ENCODE measurements around the gene CLDN20. TPM values are rescaled to one million over a fixed set of nuclear protein-coding genes. Genes with fewer than 3 reads are reported as not detected.
A peak's percentile ranks its signal among the peaks of the same experiment; 100 is the strongest.

Gene CLDN20
- total RNA-seq, 1 experiment from 2014 or later = not detected

DNA sequence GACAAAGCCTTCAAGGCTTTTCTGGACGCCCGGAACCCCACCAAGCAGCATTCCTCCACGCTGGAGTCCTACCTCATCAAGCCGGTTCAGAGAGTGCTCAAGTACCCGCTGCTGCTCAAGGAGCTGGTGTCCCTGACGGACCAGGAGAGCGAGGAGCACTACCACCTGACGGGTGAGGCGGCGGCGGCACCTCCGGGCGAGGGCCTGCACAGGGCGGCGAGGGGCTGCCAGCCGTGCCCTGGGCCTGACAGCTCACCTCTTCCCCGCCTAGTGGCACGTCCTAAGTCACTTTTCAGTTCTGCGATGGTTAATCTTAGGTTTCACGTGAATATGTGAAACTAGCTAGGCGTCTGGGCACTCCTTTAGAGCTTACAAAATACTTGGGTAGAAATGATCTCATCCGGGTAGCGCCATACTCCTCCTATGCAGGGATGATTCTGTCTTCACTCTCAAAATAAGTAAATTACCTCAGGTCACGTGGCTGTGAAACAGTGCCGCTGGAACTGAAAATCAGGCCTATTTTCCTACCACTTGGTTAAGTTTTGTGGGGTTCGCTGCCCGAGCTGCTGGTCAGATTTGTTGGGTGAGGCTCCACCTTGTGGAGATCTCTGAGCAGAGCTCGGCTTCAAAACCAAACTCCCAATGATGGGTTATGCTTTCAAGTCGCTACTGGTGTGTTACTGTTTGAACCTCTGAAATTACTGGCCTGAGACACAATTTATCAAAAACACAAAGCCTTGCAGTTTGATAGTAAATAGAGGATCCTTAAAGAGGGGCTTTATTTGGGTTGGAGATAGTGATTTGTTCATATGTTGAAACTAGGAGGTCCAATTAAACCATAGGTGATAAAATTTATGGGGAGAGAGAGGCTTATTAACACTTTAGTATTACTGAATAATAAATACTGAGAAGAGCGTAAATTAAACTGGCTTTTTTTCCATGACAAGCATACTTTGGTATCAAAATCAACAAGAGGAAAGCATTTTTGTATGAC lies 15.5 kb upstream of the CLDN20 start:
- Histone ChIP-seq H3K4me3 (ENCODE audit: low read depth in 2 of 2, low read length in 2 of 2) (no peak overlapping the region), H3K36me3 (ENCODE audit: control insufficient read depth, insufficient read depth, low read length) (peaks cover 6% of the 10 kb centered on the region), H3K9me3 (ENCODE audit: control insufficient read depth, insufficient read depth, low read depth, low read length) (no peaks in the 10 kb centered on the region), H3K4me1 (ENCODE audit: control insufficient read depth, insufficient read depth, low read length) (peaks cover 3% of the 10 kb centered on the region; the same call in 1 of the 2 replicates), H3K27ac (ENCODE audit: low read length) (peak overlapping the region; percentile 80), H3K27me3 (ENCODE audit: control insufficient read depth, insufficient read depth, low read length) (no peaks in the 10 kb centered on the region)
- BruUV-seq (replicated peaks) = no TSS peak
- DNase-seq (ENCODE audit: low read depth, low spot score) (peak; percentile 27), ATAC-seq (peak; percentile 76)
- ChIA-PET CTCF (interaction anchor here (1.0 to 1.5 kb wide), 6 partner anchors 12 to 573 kb away, joined by 3 to 37 read pairs (median 3); no protein-coding TSS in a partner anchor), POLR2A (no interaction called here)
- intact Hi-C loops (cut with micrococcal nuclease; ENCODE audit: unreplicated experiment) = loop anchor here (1.0 to 5.0 kb wide), 2 partner anchors 71 to 321 kb away; no protein-coding TSS in a partner anchor
- in situ Hi-C loops (cut with HindIII; ENCODE audit: low pct_unique_long_range_greater_than_20kb, low sequenced_read_pairs) = no loop called here
- TF ChIP-seq, protein P1, sequence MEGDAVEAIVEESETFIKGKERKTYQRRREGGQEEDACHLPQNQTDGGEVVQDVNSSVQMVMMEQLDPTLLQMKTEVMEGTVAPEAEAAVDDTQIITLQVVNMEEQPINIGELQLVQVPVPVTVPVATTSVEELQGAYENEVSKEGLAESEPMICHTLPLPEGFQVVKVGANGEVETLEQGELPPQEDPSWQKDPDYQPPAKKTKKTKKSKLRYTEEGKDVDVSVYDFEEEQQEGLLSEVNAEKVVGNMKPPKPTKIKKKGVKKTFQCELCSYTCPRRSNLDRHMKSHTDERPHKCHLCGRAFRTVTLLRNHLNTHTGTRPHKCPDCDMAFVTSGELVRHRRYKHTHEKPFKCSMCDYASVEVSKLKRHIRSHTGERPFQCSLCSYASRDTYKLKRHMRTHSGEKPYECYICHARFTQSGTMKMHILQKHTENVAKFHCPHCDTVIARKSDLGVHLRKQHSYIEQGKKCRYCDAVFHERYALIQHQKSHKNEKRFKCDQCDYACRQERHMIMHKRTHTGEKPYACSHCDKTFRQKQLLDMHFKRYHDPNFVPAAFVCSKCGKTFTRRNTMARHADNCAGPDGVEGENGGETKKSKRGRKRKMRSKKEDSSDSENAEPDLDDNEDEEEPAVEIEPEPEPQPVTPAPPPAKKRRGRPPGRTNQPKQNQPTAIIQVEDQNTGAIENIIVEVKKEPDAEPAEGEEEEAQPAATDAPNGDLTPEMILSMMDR (IDR thresholded peaks at IDR 0.05) = peak; percentile 85
- TF ChIP-seq POLR2AphosphoS5 (IDR thresholded peaks at IDR 0.05; ENCODE audit: low read depth, low read length) (no peak), TCF7L2 (IDR thresholded peaks at IDR 0.05; ENCODE audit: low read depth, low read length) (no peak), SIN3A (IDR thresholded peaks at IDR 0.05; ENCODE audit: borderline replicate concordance, insufficient read depth, low read depth, low read length) (no peak)
- TF ChIP-seq, protein P2, sequence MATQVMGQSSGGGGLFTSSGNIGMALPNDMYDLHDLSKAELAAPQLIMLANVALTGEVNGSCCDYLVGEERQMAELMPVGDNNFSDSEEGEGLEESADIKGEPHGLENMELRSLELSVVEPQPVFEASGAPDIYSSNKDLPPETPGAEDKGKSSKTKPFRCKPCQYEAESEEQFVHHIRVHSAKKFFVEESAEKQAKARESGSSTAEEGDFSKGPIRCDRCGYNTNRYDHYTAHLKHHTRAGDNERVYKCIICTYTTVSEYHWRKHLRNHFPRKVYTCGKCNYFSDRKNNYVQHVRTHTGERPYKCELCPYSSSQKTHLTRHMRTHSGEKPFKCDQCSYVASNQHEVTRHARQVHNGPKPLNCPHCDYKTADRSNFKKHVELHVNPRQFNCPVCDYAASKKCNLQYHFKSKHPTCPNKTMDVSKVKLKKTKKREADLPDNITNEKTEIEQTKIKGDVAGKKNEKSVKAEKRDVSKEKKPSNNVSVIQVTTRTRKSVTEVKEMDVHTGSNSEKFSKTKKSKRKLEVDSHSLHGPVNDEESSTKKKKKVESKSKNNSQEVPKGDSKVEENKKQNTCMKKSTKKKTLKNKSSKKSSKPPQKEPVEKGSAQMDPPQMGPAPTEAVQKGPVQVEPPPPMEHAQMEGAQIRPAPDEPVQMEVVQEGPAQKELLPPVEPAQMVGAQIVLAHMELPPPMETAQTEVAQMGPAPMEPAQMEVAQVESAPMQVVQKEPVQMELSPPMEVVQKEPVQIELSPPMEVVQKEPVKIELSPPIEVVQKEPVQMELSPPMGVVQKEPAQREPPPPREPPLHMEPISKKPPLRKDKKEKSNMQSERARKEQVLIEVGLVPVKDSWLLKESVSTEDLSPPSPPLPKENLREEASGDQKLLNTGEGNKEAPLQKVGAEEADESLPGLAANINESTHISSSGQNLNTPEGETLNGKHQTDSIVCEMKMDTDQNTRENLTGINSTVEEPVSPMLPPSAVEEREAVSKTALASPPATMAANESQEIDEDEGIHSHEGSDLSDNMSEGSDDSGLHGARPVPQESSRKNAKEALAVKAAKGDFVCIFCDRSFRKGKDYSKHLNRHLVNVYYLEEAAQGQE (IDR thresholded peaks at IDR 0.05; ENCODE audit: insufficient read depth in 1 of 2, low read depth in 2 of 2, low read length in 1 of 2) = no peak

DNA sequence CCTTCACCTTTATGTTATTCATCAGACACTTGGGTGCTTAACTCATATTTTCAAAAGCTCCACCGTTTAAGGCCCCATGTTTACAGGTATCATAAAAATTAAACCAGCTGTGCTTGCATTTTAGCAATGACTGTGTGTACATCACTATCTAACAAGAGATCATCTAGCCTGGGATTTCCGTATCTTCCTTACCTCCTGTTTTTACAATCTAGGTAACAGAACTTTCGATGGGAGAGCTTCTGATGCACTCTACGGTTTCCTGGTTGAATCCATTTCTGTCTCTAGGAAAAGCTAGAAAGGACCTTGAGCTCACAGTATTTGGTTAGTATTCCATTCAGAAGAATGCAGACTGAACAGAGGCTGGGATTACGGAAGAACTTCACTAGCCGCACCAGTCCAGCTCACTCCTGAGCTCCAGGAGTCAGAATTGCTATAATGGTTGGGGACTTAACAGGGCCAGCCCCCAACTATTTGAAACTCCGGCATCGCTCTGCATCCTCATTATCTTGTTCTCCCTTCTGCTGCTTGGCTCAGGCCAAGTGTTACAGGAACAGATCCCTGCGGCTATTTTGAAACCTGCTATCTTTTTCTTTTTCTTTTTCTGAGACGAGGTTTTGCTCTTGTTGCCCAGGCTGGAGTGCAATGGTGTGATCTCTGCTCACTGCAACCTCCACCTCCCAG lies 13.0 kb upstream of the CLDN20 start:
- in situ Hi-C loops (cut with HindIII; ENCODE audit: low pct_unique_long_range_greater_than_20kb, low sequenced_read_pairs) = no loop called here
- peaks cover 13% of the 10 kb centered on the region for H3K36me3 ChIP-seq (ENCODE audit: control insufficient read depth, insufficient read depth, low read length)
- DNase-seq (ENCODE audit: low read depth, low spot score) (no peak), ATAC-seq (no peak)
- peaks cover 3% of the 10 kb centered on the region; the same call in 1 of the 2 replicates for H3K4me1 ChIP-seq (ENCODE audit: control insufficient read depth, insufficient read depth, low read length)
- intact Hi-C loops (cut with micrococcal nuclease; ENCODE audit: unreplicated experiment) = no loop called here
- no peak overlapping the region for H3K4me3 ChIP-seq (ENCODE audit: low read depth in 2 of 2, low read length in 2 of 2)
- no peak for TF ChIP-seq SIN3A (IDR thresholded peaks at IDR 0.05; ENCODE audit: borderline replicate concordance, insufficient read depth, low read depth, low read length)
- TF ChIP-seq, protein P1 (IDR thresholded peaks at IDR 0.05) = no peak
- no peak for TF ChIP-seq POLR2AphosphoS5 (IDR thresholded peaks at IDR 0.05; ENCODE audit: low read depth, low read length)
- TF ChIP-seq TCF7L2 (IDR thresholded peaks at IDR 0.05; ENCODE audit: low read depth, low read length) = no peak
- TF ChIP-seq, protein P2 (IDR thresholded peaks at IDR 0.05; ENCODE audit: insufficient read depth in 1 of 2, low read depth in 2 of 2, low read length in 1 of 2) = no peak
- ChIA-PET POLR2A (no interaction called here), CTCF (interaction anchor here (0.6 kb wide), 1 partner anchor 327 kb away, joined by 3 read pairs; no protein-coding TSS in a partner anchor)
- no TSS peak for BruUV-seq (replicated peaks)
- no peaks in the 10 kb centered on the region for H3K27me3 ChIP-seq (ENCODE audit: control insufficient read depth, insufficient read depth, low read length)
- peak overlapping the region; percentile 80; the same call in 1 of the 2 replicates for H3K27ac ChIP-seq (ENCODE audit: low read length)
- no peaks in the 10 kb centered on the region for H3K9me3 ChIP-seq (ENCODE audit: control insufficient read depth, insufficient read depth, low read depth, low read length)

All from Panc1 (cell line).